Measurements from ENCODE around the gene SAMM50. TPM values are rescaled to one million over a fixed set of nuclear protein-coding genes. Genes with fewer than 3 reads are reported as not detected.
A peak's percentile ranks its signal among the peaks of the same experiment; 100 is the strongest.
"Not testable (repeated sequence)": the region's sequence is repeated elsewhere in the genome, so short reads cannot be mapped to it uniquely, and the experiment has no call there.

SAMM50 gene
- polyA plus RNA-seq, 1 donor = 56.1 TPM

DNA sequence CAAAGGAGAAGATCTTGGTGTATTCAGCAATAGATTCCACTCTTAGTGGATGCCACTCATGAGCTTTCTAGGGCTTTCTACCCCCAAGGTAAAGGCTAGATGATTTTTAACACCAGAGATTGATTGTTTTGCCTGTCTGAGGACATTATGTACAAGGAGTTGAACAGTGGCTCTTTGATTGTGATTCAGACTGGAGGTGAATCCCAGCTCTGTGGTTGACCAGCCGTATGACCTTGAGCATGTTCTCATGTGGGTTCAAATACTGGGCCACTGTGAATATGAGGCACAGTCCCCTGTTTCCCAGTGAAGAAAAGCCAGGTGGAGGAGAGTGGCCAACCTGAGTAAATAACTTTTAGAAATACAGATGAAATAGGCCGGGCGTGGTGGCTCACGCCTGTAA is 44.9 kb downstream of the SAMM50 start:
- no peak for DNase-seq (ENCODE audit: low read depth)

DNA sequence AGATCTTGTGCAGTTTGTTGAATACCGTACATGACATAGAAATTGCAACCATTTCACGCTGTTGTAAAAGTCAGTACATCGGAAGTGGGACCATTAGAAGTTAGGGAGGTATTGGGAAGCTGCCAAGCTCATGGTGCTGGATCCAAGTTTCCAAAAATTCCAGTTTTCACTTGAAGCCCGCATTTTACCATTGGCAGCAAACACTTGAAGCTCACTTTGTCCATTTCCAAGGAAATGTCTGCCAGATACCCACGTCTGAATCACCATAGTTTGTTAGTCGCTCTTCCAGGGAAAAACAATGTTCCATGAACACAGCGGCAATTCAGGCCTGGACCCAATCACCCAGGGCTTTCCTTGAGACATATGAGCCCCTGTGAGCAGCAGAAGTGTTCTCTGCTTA is 46.3 kb downstream of the SAMM50 start:
- no peak for DNase-seq (ENCODE audit: low read depth)

DNA sequence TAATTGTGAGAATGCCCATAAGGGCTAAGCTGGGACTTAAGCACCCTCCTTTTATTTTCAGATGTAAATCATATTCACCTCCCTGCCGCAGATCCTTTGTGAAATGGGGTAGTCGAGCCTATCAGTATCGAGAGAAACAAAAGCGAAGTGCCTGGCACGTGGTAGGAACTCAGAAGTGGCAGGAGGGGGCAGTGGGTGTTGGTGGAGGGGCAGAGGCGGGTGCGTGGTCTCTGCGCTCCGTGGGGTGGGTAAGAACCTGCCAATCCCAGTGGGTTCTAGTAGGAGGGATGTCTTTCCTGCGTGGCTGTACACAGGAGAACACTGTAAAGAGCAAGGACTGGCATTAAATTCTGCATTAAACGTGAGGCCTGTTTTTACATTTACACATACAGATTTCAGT is 47.1 kb downstream of the SAMM50 start:
- DNase-seq (ENCODE audit: low read depth) = no peak

DNA sequence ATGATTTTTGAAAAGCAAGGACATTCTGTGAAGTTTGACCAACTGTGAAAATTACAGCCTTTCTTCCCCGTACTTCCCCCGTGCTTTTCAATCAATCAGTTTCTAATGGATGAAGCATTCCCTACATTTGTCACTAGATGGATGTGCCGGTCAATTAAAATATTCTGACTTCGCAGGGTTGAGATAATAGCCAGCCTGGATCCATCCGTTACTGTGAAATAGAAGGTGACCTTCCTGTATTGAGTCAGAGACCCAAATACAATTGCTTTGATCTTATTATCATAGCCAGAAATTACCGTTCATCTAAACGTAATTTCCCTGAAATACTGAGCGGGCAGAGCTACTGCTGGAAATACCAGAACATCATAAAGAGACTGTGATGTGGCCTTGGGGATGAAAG is 47.8 kb downstream of the SAMM50 start:
- DNase-seq (ENCODE audit: low read depth) = no peak

DNA sequence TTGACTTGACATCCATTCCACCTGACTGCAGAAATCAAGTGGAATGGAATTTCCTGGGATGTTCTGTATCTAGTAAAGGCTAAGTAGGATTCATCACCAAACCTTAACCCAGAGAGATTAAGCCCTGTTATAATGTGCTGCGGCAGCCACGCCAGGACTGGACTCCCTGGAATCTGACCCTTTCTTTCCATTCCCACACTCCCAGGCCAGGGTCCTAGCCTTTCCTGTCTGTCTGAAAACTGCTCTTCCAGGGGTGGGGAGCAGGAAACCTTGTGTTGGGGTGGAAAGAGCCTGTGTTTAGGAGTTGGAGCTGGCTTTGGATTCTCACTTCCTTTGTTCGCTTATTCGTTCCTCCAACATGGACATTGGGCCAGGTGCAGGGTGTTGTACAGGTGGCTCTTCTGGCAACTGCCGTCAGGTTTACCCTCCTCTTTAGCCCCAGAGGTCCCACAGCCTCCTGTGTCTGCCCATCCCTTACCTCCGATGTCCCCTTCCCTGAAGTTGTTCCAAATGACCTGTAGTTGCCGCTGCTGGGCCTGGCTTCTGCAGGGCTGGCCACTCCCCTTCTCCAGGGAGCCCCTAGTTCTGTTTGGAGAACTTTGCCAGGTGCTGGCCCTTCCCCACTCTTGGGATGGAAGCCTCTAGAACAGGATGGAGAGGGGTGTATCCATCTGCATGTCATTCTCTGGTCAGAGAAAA is 48.3 kb downstream of the SAMM50 start:
- DNase-seq (ENCODE audit: low read depth) = no peak

DNA sequence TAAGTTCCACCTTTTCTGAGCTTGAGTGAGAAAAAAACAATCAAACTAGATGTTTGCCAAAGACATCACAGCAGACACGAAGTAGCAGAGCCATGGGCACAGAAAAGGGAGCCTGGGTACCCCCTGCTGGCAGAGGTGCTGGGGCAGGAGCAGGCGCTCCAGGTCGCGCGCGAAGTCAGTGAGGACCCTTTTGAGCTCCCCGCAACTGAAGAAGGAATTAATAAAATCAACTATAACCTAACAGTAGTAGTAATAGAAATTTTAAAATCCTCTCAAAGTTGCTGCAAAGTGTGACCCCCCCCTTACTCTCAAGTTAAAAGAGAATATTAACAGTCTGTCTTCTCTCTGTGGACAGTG is 48.8 kb downstream of the SAMM50 start:
- DNase-seq (ENCODE audit: low read depth) = no peak

DNA sequence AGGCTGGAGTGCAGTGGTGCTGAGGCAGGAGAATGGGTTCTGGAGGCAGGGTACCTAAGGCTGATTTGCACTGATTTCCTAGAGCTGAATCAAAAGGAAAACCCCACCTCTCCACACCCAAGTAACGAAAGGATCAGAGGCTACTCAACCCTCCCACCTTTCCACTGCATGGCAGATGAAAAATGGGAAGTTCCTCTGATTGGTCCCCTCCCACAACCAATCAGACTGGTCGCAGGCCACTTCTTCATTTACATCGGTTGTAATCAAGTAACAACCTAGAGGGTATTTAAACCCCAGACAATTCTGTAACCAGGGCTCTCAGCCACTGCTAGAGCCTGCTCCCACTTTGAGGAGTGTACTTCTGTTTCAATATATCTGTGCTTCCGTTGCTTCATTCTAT is 50.3 kb downstream of the SAMM50 start:
- no peak for DNase-seq (ENCODE audit: low read depth)

DNA sequence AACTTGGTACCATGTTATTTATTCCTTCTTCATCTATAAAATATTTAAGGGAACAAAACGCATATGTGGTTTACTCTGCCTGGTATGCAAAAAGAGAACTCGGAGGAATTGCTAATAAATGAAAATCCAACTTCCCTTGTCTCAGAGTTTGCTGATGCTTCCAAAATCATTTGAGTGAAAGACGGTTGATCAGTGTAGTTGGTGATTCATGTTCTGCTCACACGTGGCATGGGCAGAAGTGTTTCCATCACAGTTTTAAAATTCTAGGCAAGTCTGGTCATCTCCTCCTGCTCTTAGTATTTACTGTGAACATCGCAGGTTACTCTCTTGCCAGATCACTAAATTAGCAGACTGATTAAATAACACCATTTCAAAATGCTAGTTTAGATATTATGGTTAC is 56.9 kb downstream of the SAMM50 start:
- no peak for DNase-seq (ENCODE audit: low read depth)

DNA sequence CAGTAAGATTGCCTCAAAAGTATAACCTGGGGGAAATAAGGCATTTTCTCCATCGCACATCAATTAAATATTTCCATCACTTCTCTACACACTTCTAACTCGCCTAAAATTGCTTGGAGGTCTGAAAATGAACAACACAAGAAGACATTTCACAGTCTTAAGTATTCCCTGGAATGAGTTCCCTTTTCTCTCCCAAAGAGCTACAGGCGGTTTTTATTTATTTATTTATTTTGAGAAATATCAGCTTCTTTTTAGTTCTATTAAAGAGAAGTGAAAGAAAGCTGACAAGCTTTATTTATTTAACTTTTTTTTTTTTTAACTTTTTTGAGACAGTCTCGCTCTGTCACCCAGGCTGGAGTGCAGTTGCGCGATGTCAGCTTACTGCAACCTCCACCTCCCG is 57.3 kb downstream of the SAMM50 start:
- no peak for DNase-seq (ENCODE audit: low read depth)

DNA sequence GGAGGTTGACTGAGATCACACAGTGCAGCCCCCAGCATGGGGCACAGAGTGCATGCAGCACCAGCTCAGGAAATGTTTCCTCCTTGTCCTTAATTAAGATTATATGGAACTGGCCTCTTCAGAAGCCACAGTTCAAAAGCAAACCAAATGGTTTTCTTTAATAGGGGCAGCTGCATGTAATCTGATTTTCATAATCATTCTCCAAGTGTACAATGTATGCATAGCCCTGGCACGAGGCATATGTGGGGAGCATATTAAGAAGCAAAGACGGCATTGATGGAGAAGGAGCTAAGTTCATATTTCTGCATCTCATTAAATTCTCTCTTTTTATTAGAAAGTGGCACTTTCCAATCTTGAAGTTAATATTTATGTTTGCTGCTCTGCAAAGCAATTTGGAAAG is 59.0 kb downstream of the SAMM50 start:
- DNase-seq (ENCODE audit: low read depth) = no peak

DNA sequence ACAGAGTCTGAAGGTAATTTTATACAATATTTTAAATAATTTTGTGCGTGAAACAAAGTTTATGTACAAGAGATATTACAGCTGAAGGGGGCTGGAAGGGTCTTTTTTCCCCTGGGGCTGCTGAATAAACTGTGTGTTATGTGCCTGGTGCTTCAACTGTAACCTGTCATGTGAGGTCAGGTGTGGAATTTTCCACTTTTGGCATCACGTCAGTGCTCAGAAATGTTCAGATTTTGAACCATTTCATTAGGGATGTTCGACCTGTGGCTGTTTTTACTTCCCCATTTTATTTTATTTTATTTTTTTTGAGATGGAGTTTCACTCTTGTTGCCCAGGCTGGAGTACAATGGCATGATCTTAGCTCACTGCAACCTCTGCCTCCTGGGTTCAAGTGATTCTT is 61.3 kb downstream of the SAMM50 start:
- DNase-seq (ENCODE audit: low read depth) = not testable (repeated sequence)

DNA sequence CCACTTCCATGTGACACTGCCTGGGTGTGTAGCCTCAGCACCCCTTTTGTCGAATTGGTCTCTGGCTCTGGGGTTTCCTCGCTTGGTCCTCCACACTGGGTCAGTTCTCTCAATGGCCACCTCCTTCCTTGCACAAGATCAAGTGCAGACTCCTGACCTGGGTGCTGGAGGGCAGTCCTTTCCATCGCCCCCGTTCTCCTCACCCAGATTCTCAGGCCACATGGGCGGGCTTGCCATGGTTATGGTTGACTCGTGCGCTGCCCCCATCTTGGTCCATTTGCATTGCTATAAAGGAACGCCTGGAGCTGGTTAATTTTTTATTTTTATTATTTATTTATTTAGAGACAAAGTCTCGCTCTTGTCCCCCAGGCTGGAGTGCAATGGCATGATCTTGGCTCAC is 63.4 kb downstream of the SAMM50 start:
- no peak for DNase-seq (ENCODE audit: low read depth)

DNA sequence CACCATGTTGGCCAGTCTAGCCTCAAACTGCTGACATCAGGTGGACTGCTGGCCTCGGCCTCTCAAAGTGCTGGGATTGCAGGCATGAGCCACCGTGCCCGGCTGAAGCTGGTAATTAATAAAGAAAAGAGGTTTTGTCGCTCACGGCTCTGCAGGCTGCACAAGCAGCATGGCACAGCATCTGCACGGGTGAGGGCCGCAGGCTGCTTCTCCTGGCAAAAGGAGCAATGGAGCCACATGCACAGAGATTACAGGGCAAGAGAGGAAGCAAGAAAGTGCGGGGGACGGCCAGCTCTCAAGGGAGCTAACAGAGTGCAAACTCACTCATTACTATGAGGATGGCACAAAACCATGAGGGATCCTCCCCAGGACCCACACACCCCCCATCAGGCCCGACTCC is 64.2 kb downstream of the SAMM50 start:
- no peak for DNase-seq (ENCODE audit: low read depth)

DNA sequence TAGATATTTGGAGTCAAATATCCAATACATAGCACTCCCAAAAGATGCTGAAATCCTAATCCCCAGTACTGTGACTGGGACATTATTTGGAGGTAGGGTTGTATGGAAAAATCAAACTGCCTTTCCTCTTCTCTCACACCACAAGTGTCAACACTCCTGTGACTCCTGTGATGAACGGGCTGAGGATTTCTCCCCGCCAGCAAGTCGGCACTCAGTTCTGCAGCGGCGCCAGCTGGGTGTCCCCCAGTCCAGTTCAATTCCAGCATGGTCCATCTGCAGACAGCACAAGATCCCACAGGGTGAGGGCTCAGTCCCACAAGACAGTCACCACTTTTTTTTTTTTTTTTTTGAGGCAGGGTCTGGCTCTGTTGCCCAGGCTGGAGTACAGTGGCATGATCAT is 64.6 kb downstream of the SAMM50 start:
- DNase-seq (ENCODE audit: low read depth) = no peak

DNA sequence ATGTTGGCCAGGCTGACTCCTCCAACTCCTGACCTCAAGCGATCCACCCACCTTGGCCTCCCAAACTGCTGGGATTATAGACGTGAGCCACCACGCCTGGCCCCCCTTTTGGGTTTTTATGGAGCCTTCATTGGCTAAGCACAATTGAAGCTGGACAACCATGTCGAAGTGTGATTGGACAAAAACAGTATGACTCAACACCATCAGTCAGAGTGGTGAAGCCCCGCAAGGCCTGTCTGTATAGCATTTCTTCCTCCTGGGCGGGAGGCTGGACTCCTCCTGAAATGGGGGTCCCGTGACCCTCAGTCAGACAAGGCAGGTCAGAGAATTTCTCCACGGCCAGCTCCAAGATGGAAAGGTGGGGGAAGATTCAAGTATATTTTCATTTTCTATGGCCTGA is 65.7 kb downstream of the SAMM50 start:
- no peak for DNase-seq (ENCODE audit: low read depth)

DNA sequence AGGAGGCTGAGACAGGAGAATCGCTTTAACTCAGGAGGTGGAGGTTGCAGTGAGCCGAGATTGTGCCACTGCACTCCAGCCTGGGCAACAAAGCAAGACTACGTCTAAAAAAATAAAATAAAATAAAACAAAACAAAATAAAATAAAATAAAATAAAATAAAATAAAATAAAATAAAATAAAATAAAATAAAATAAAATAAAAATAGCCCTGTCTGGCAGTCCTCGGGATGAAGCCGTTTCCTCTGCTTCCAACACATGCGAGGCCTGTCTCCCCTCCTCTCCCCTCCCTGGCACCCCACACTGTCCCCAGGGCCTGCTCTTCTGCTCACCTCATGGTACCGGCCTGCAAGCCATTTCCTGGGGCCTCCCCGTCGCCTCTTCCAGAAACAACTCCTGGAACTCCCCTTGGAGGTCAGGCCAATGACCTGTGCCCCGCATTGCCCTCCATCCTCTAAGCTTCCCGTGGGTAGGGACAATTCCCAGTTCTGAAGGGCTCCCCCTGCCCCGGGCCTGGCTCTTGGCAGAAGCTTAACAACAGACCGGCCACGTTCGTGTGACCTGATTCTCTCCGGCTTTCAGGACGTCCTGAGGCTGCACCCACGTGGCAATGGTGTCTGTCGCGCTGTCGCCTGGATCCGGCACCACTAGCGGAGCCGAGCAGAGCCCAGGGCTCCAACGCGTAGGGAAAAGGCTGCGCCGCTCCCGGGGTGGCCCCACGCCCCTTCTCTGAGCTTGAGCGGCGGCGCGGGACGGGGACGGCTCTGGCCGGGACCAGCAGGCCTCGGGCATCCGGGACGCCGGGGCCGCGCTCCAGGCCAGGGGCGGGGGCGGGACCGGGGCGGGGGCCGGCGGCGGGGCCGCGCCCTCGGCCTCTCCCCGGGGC is 68.4 kb downstream of the SAMM50 start:
- DNase-seq (ENCODE audit: low read depth) = no peak

DNA sequence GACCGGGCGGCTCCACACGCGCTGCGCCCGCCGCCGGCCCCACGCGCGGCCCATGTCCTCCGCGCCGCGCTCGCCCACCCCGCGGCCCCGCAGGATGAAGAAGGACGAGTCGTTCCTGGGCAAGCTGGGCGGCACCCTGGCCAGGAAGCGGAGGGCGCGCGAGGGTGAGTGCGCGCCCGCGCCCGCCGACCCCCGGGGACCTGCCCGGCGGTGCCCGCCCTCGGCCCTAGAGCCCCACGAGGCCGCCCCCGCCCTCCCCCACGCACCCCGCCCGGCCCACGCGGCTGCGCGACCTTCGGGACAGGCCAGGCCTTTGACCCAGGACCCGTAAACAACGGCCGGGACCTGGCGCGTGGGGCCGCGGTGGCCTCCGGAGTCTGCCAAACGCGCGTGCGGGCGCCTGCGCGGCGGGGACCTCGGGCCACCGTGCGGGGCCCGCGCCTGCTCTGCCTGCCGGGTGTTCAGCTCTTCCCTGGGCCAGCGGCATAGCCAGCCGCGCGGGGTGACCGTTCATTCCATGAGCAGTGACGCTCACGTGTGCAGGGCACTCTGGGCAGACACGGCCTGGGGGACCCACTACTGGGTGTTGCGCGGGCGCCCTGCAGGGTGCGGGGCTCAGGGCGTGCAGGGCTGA is 69.2 kb downstream of the SAMM50 start, which contains the start of gene PARVB:
Gene PARVB (plus strand): TSS at position 15 of the 634 bp plus-strand sequence. CDS start 38 bp downstream, at position 53.
- no peak for DNase-seq (ENCODE audit: low read depth)

DNA sequence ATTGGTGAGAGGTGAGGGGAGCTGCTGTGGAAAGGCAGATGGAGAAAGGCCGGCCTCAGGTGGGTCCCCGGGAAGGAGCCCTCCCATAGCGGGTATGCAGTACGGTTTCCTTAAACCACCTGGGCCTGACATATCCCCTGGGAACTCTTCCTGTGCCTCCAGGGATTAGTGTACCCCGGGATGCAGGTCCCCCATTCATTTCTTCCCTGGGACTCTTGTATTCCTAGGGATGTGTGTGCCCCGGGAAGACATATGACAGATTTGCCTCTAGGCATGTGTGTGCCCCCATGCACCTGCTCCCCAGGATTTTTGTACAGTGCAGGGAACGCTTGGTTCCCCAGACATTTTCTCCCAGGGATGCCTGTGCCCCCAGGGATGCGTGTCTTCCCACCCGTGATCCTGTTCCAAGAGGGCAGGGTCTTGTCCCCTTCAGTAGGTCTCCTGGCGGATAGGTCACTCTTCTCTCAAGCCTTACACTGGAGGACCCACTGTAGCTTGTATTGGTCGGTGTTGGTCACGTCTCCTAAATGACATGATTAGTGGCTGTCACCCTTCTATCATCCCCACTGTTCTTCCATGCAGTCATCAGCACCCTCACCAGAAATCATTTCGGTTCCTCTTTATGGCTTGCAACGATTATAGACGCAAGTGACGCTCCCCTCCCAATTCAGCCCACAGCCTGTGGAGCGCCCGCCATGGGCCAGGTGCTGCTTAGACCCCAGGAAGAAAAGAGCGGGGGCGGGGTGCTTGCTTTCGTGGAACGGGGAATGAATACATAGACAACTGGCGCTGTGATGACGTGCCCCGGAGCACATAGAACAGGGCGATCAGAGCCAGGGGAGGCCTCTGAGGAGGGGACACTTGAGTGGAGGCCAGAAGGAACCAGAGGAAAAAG is 70.2 kb downstream of the SAMM50 start:
- DNase-seq (ENCODE audit: low read depth) = no peak

DNA sequence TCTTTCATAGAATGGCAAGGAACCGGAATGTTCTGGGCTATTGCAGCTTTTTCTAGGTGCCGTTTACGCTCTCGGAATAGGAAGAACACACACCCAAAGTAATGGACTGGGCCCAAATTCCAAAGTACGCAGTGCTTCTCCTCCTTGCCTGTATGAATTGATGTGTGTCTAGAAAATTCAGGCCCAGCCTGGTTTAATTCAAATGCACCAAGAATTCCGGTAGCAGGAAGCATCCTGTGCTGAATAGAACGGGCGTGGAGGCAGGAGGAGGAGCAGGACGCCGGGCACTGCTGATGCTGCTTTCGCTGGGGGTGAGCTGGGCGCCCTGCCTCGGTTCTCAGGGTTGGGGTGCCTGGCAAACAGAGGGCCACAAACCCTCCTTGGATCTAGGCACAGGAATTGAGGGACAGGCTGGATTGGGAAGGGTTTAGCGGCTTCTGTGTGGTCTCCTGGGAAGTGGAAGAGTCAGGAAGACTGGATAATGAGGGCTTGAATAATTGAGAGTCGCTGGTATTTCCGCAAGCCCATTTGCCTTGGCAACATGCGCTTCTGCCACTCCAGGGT is 70.9 kb downstream of the SAMM50 start:
- no peak for DNase-seq (ENCODE audit: low read depth)

DNA sequence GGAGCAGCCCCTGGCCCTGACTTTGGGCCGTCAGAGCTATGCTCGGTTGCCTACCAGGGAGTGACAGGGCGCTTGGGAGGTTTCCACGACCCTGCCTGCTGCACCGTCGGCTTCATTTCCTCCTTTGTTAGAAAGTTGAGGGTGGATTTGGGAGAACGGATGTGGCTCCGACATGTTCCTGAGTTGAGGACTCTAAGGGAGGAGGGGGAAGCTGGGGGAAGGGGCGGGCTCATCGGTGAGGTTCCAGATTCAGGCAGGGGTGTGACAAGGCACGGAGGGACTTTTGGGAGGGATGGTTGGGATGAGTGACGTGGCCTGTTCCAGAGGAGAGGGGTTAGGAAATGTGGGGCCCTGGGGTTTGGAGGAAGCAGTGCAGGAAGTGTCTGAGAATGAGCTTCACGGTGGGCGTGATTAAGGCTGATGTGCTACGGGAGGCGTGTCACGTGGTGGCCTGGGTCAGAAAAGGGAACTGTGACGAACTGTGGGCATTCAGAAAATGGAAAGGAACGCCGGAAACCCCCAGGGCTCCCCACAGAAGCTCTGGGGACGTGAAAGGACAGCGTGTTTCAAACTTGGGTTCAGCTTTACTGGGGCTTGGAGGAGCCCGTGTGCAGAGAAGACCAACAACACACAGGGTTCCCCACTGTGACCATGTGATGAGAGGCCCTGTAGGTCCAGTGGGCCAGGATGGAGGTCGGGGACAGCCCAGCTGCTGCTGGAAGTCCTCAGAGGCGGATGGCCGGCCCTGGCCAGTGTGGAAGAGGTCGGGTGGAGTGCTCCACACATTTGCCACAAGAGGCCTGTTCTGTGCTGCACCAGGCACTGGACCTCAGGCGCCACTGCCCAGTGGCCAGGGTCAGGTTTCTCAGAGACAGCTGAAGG is 71.6 kb downstream of the SAMM50 start:
- peak; percentile 35 for DNase-seq (ENCODE audit: low read depth)
